A673 (cell line): ENCODE data around the gene INTS4. TPM values are rescaled to one million over a fixed set of nuclear protein-coding genes. Genes with fewer than 3 reads are reported as not detected.

Source experiments
- BruUV-seq: library from RNA; stranded (reverse); fragments of 400-500 nt; replicated peaks from 2 replicates; lab custom pipeline; 2021; lab: Mats Ljungman, UMichigan
- CTCF ChIA-PET: fragments of 300-600 bp; sonication (Branson Sonifier 250); formaldehyde crosslinking; loops from one replicate; lab custom pipeline; 2022; ENCODE audit warnings: antibody characterized with exemption; lab: Charles Lee
- POLR2A ChIA-PET: fragments of 300-600 bp; sonication (Branson Sonifier 250); formaldehyde crosslinking; loops from one replicate; lab custom pipeline; 2022; ENCODE audit warnings: antibody characterized with exemption; ENCODE audit not compliant: low non-redundant PET; lab: Charles Lee
- DNase-seq: peaks from one replicate; pipeline ENCODE4 v3.0.0-alpha.2; 2015; ENCODE audit warnings: low spot score
- H3K27ac ChIP-seq: fragments of 200-600 bp; sonication (generic); 2 replicates; pipeline ENCODE4 v1.5.1; 2016; ENCODE audit warnings: mixed run types, low read depth, mild to moderate bottlenecking, mixed read lengths, antibody characterized with exemption, low read length; ENCODE audit not compliant: poor library complexity, severe bottlenecking
- H3K27me3 ChIP-seq: fragments of 200-600 bp; sonication (generic); replicated peaks from 2 replicates; pipeline ENCODE4 v1.6.1; 2017; ENCODE audit warnings: mixed run types, low read depth, mild to moderate bottlenecking, mixed read lengths, antibody characterized with exemption, low read length; ENCODE audit not compliant: insufficient read depth, poor library complexity
- H3K36me3 ChIP-seq: fragments of 200-600 bp; sonication (generic); 2 replicates; pipeline ENCODE4 v1.6.1; 2016; ENCODE audit warnings: mixed run types, mild to moderate bottlenecking, mixed read lengths, antibody characterized with exemption, low read length; ENCODE audit not compliant: insufficient read depth, poor library complexity, severe bottlenecking
- H3K4me1 ChIP-seq: fragments of 200-600 bp; sonication (generic); 2 replicates; pipeline ENCODE4 v1.6.1; 2017; ENCODE audit warnings: mixed run types, mild to moderate bottlenecking, mixed read lengths, antibody characterized with exemption, low read length; ENCODE audit not compliant: insufficient read depth, poor library complexity, severe bottlenecking
- H3K4me3 ChIP-seq: fragments of 200-600 bp; sonication (generic); 2 replicates; pipeline ENCODE4 v1.5.1; 2016; ENCODE audit warnings: low read depth, mixed run types, mild to moderate bottlenecking, mixed read lengths, low read length; ENCODE audit not compliant: poor library complexity, severe bottlenecking
- H3K9me3 ChIP-seq: fragments of 200-600 bp; sonication (generic); 2 replicates; pipeline ENCODE4 v1.6.1; 2016; ENCODE audit warnings: mixed run types, low read depth, mild to moderate bottlenecking, mixed read lengths, antibody characterized with exemption, low read length; ENCODE audit not compliant: poor library complexity, severe bottlenecking
- CTCF ChIP-seq: fragments of 300-800, 200-600 bp; sonication (generic); conservative IDR thresholded peaks from 2 replicates; pipeline ENCODE4 v1.5.1; 2017; ENCODE audit warnings: low read depth, mild to moderate bottlenecking, antibody characterized with exemption, low read length, moderate library complexity, mixed read lengths
- EZH2 ChIP-seq: fragments of 200-600 bp; sonication (generic); IDR thresholded peaks from 2 replicates; pipeline ENCODE4 v1.6.1; 2017; ENCODE audit warnings: borderline replicate concordance, low read depth, mild to moderate bottlenecking, mixed read lengths, antibody characterized with exemption, low read length; ENCODE audit not compliant: poor library complexity, severe bottlenecking
- intact Hi-C: fragments of 100-400 bp; cut with micrococcal nuclease; formaldehyde crosslinking; loops from one replicate; pipeline ENCODE4 v1.10.0; 2022; ENCODE audit not compliant: unreplicated experiment
- total RNA-seq: library from RNA; stranded (reverse); gene quantifications from 2 replicates; pipeline ENCODE4 v1.2.3, GENCODE V29; 2021

Gene INTS4
- total RNA-seq, 1 experiment from 2014 or later: 66.1 TPM

- TF ChIP-seq EZH2: no peak
- no peak for TF ChIP-seq CTCF
- no peaks in the 10 kb centered on the region for H3K4me1 ChIP-seq
- H3K4me3 ChIP-seq: no peak overlapping the region
- ChIA-PET CTCF (no interaction called here), POLR2A (no interaction called here)
- H3K9me3 ChIP-seq: no peaks in the 10 kb centered on the region
- intact Hi-C loops: no loop called here
- no peaks in the 10 kb centered on the region for H3K36me3 ChIP-seq
- DNase-seq: no peak
- no TSS peak for BruUV-seq
- no peaks in the 10 kb centered on the region for H3K27me3 ChIP-seq
- H3K27ac ChIP-seq: no peak overlapping the region
Measured at GRCh38 chr11:77842441-77843121, 151.9 kb downstream of the INTS4 start.

DNA sequence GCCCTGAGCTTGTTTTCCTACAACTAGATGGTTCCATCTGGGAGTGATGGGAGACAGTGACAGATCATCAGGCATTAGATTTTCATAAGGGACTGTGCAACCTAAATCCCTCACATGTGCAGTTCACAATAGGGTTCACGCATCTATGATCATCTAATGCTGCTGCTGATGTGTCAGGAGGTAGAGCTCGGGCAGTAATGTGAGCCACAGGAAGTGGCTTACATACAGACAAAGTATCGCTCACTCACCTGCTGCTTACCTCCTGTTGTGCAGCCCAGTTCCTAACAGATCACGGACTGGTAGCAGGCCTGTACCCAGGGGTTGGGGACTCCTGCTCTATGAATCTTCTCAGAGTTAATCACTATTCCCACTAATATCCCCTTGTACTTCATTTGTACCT is 161.2 kb downstream of the INTS4 start:
- no peak overlapping the region for H3K4me3 ChIP-seq
- intact Hi-C loops: no loop called here
- H3K27ac ChIP-seq: no peak overlapping the region
- BruUV-seq: no TSS peak
- H3K36me3 ChIP-seq: no peaks in the 10 kb centered on the region
- no peaks in the 10 kb centered on the region for H3K9me3 ChIP-seq
- no peak for DNase-seq
- ChIA-PET CTCF (no interaction called here), POLR2A (no interaction called here)
- H3K4me1 ChIP-seq: no peaks in the 10 kb centered on the region
- H3K27me3 ChIP-seq: no peaks in the 10 kb centered on the region
- TF ChIP-seq EZH2 (no peak), CTCF (no peak)

DNA sequence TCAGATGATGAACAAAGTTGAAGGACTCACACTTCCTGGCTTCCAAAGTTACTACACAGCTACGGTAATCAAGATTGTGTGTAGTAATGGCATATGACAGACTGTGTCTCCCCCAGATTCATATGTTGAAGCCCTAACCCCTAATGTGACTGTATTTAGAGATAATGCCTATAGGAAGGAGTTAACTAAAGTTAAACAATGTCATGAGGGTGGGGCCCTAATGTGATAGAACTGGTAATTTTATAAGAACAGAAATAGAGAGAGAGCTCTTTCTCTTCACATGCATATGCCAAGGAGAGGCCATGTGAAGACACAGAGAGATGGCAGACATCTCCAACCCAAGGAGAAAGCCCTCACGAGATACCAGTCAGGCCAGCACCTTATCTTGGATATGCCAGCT is 165.5 kb downstream of the INTS4 start:
- no peak overlapping the region for H3K27ac ChIP-seq
- H3K4me3 ChIP-seq: no peak overlapping the region
- H3K36me3 ChIP-seq: no peaks in the 10 kb centered on the region
- intact Hi-C loops: no loop called here
- H3K4me1 ChIP-seq: no peaks in the 10 kb centered on the region
- TF ChIP-seq EZH2 (no peak), CTCF (no peak)
- no peak for DNase-seq
- ChIA-PET CTCF (no interaction called here), POLR2A (no interaction called here)
- no TSS peak for BruUV-seq
- H3K9me3 ChIP-seq: no peaks in the 10 kb centered on the region
- H3K27me3 ChIP-seq: no peaks in the 10 kb centered on the region

Other genes with a start within 250 kb of the INTS4 start
- gene RSF1, start 173.9 kb downstream of the INTS4 start, total RNA-seq: 94.1 and 112 TPM in 2 replicates
- gene AAMDC, start 173.5 kb downstream of the INTS4 start, total RNA-seq: 15.7 and 18.1 TPM in 2 replicates
- gene KCTD14, start 28.6 kb upstream of the INTS4 start, total RNA-seq: 0.45 and 1.2 TPM in 2 replicates
- gene THRSP, start 69.2 kb upstream of the INTS4 start, total RNA-seq: not detected in 2 replicates
- gene NDUFC2, start 85.2 kb upstream of the INTS4 start, total RNA-seq: 408 and 425 TPM in 2 replicates
- 112 and 131 TPM in 2 replicates for gene ALG8, start 145.0 kb upstream of the INTS4 start, total RNA-seq
- gene KCTD21, start 194.0 kb upstream of the INTS4 start, total RNA-seq: 3.5 and 5.2 TPM in 2 replicates
- gene USP35, start 194.3 kb upstream of the INTS4 start, total RNA-seq: 4.8 and 6.7 TPM in 2 replicates